GM21381 (cell line): ENCODE data around the gene FBXL7.

Experiments
- ATAC-seq: cut with Tn5 transposase; IDR thresholded peaks from one replicate; pipeline ENCODE4 v1.9.1; 2021; ENCODE audit warnings: mild to moderate bottlenecking, moderate library complexity; ENCODE audit not compliant: unreplicated experiment

FBXL7 gene

GRCh38 chr5:15499528-15500324 lies at the start of gene FBXL7:
TSS of gene FBXL7 (plus strand) at chr5:15500180.
- ATAC-seq: no peak

- ATAC-seq: no peak
Observed at GRCh38 chr5:15450473-15450872, 49.5 kb upstream of the FBXL7 start.

GRCh38 chr5:15450949-15451348 lies 49.0 kb upstream of the FBXL7 start:
- ATAC-seq: no peak

- no peak for ATAC-seq
Observed at GRCh38 chr5:15452030-15452429, 48.0 kb upstream of the FBXL7 start.

- no peak for ATAC-seq
Observed at GRCh38 chr5:15452781-15453180, 47.2 kb upstream of the FBXL7 start.

GRCh38 chr5:15459200-15459599 lies 40.8 kb upstream of the FBXL7 start:
- ATAC-seq: no peak

GRCh38 chr5:15463231-15463980 lies 36.6 kb upstream of the FBXL7 start:
- ATAC-seq: no peak

GRCh38 chr5:15472116-15472515 lies 27.9 kb upstream of the FBXL7 start:
- no peak for ATAC-seq

- no peak for ATAC-seq
Observed at GRCh38 chr5:15474143-15474719, 25.7 kb upstream of the FBXL7 start.

GRCh38 chr5:15475367-15475766 lies 24.6 kb upstream of the FBXL7 start:
- no peak for ATAC-seq

GRCh38 chr5:15476977-15477376 lies 23.0 kb upstream of the FBXL7 start:
- ATAC-seq: no peak

GRCh38 chr5:15480436-15480835 lies 19.5 kb upstream of the FBXL7 start:
- no peak for ATAC-seq

- no peak for ATAC-seq
Observed at GRCh38 chr5:15483351-15484097, 16.5 kb upstream of the FBXL7 start.

GRCh38 chr5:15487228-15487627 lies 12.8 kb upstream of the FBXL7 start:
- no peak for ATAC-seq

GRCh38 chr5:15489571-15490235 lies 10.3 kb upstream of the FBXL7 start:
- no peak for ATAC-seq

GRCh38 chr5:15492545-15492944 lies 7.4 kb upstream of the FBXL7 start:
- no peak for ATAC-seq

- no peak for ATAC-seq
Observed at GRCh38 chr5:15493501-15493900, 6.5 kb upstream of the FBXL7 start.

- ATAC-seq: no peak
Observed at GRCh38 chr5:15495026-15495425, 5.0 kb upstream of the FBXL7 start.

- ATAC-seq: no peak
Observed at GRCh38 chr5:15496886-15497285, 3.1 kb upstream of the FBXL7 start.

- no peak for ATAC-seq
Observed at GRCh38 chr5:15500325-15501001, 483 bp downstream of the FBXL7 start.
